CD4-positive, alpha-beta T cell treated with Interleukin-2 at 100 ng/mL for 4 hours (primary cell): ENCODE data around the gene EZR.

ENCODE experiments used
- DNase-seq: peaks from one replicate; pipeline ENCODE4 v3.0.0-alpha.2; 2020; ENCODE audit warnings: low spot score

EZR gene

GRCh38 chr6:158725704-158726103 is 93.5 kb downstream of the EZR start:
- DNase-seq = no peak

- DNase-seq = no peak
Measured at GRCh38 chr6:158722176-158722729, 96.9 kb downstream of the EZR start.

GRCh38 chr6:158718461-158719046 is 100.6 kb downstream of the EZR start:
- DNase-seq = no peak

- DNase-seq = peak; percentile 49
Measured at GRCh38 chr6:158717341-158718330, 101.5 kb downstream of the EZR start.
